ENCODE data around the gene REG4.

GRCh38 chr1:119782631-119783325 lies 28.5 kb downstream of the REG4 start:
- TF ChIP-seq JUND (IDR thresholded peaks at IDR 0.05) (no peak), POLR2AphosphoS5 (IDR thresholded peaks at IDR 0.05; ENCODE audit: low read depth, low read length) (no peak), MAX (IDR thresholded peaks at IDR 0.05; ENCODE audit: low read depth) (no peak), GATA2 (CRISPR knock-in tag; IDR thresholded peaks at IDR 0.05) (no peak), EZH2phosphoT487 (IDR thresholded peaks at IDR 0.05; ENCODE audit: borderline replicate concordance, low read depth) (no peak), ZBTB33 (IDR thresholded peaks at IDR 0.05; ENCODE audit: borderline replicate concordance, low read depth) (no peak), RAD21 (IDR thresholded peaks at IDR 0.05; ENCODE audit: low read length) (no peak), USF2 (IDR thresholded peaks at IDR 0.05; ENCODE audit: borderline replicate concordance, low read depth, low read length) (no peak)

Measured in SK-N-SH (cell line).